HCT116 (cell line): ENCODE results near the gene COPS2. TPM values are rescaled to one million over a fixed set of nuclear protein-coding genes. Genes with fewer than 3 reads are reported as not detected.

ENCODE experiments used
- ATAC-seq: fragments of 200-7000 bp; cut with Tn5 transposase; 2 replicates; pipeline ENCODE4 v1.9.1; 2020; ENCODE audit warnings: mild to moderate bottlenecking, moderate library complexity
- BruUV-seq: library from RNA; stranded (reverse); fragments of 400-500 nt; replicated peaks from 2 replicates; lab custom pipeline; 2021; lab: Mats Ljungman, UMichigan
- CTCF ChIA-PET: fragments of 300-600 bp; sonication (Branson Sonifier 250); formaldehyde crosslinking; loops from one replicate; lab custom pipeline; 2021; ENCODE audit warnings: antibody characterized with exemption; lab: Charles Lee
- POLR2A ChIA-PET: fragments of 300-600, 350-600 bp; sonication (Branson Sonifier 250); formaldehyde crosslinking; loops from one replicate; lab custom pipeline; 2021; ENCODE audit warnings: antibody characterized with exemption; lab: Charles Lee
- RAD21 ChIA-PET, 2 experiments: fragments of 300-600 bp; sonication (Branson Sonifier 250); formaldehyde crosslinking; loops; one replicate each; lab custom pipeline; 2023; ENCODE audit warnings: low total read pairs in 2 of 2; ENCODE audit not compliant: uncharacterized antibody in 2 of 2, unreplicated experiment in 2 of 2, low non-redundant PET in 1 of 2; lab: Charles Lee
- DNase-seq: peaks from one replicate; pipeline ENCODE4 v3.0.0-alpha.2; 2010; ENCODE audit warnings: low read depth, low spot score
- H2AFZ ChIP-seq: fragments of 200-600 bp; shearing (Covaris generic), sonication (generic); 2 replicates; pipeline ENCODE4 v1.6.1; 2017; ENCODE audit warnings: low read depth, mixed run types, mixed read lengths, antibody characterized with exemption, low read length; ENCODE audit not compliant: poor library complexity, severe bottlenecking
- H3K27ac ChIP-seq: 2 replicates; pipeline ENCODE4 v1.5.1; 2012; ENCODE audit warnings: low read depth, low read length
- H3K27me3 ChIP-seq: fragments of 200-600 bp; sonication (generic); 2 replicates; pipeline ENCODE4 v1.6.1; 2016; ENCODE audit warnings: mixed run types, low read length, mixed read lengths; ENCODE audit not compliant: insufficient read depth
- H3K36me3 ChIP-seq, 2 experiments: fragments of 200-500 bp in 1 of 2; fragments of 200-600 bp in 1 of 2; sonication (Bioruptor generic) in 1 of 2; sonication (generic) in 1 of 2; 2 replicates each; pipeline versions ENCODE4 v1.5.1 to v1.6.1; 2014 to 2016; ENCODE audit warnings: low read length in 2 of 2, inconsistent platforms in 1 of 2, mixed read lengths in 1 of 2, mixed run types in 1 of 2; ENCODE audit not compliant: insufficient read depth in 2 of 2, control insufficient read depth in 1 of 2
- H3K4me1 ChIP-seq, 2 experiments: fragments of 200-600 bp in 1 of 2; sonication (generic) in 1 of 2; 2 replicates each; pipeline versions ENCODE4 v1.5.1 to v1.6.1; 2012 to 2017; ENCODE audit warnings: low read length in 2 of 2, inconsistent platforms in 1 of 2, mild to moderate bottlenecking in 1 of 2, mixed read lengths in 1 of 2, mixed run types in 1 of 2, moderate library complexity in 1 of 2; ENCODE audit not compliant: insufficient read depth in 2 of 2, control insufficient read depth in 1 of 2
- H3K4me2 ChIP-seq: fragments of 200-600 bp; sonication (generic); 2 replicates; pipeline ENCODE4 v1.6.1; 2017; ENCODE audit warnings: mixed run types, low read length, mixed read lengths
- H3K4me3 ChIP-seq, 2 experiments: fragments of 200-600 bp in 1 of 2; sonication (generic) in 1 of 2; replicated peaks in 1 of 2; 2 replicates each; pipeline ENCODE4 v1.5.1; 2011 to 2016; ENCODE audit warnings: low read length in 2 of 2, control low read depth in 1 of 2, low read depth in 1 of 2, mild to moderate bottlenecking in 1 of 2, mixed read lengths in 1 of 2, mixed run types in 1 of 2
- H3K79me2 ChIP-seq: fragments of 200-600 bp; sonication (generic); 2 replicates; pipeline ENCODE4 v1.6.1; 2017; ENCODE audit warnings: mild to moderate bottlenecking, mixed run types, low read length, moderate library complexity, mixed read lengths; ENCODE audit not compliant: insufficient read depth
- H3K9ac ChIP-seq: fragments of 200-600 bp; sonication (generic); 2 replicates; pipeline ENCODE4 v1.6.1; 2016; ENCODE audit warnings: low read length, mixed read lengths
- H3K9me2 ChIP-seq: fragments of 200-600 bp; sonication (generic), shearing (Covaris generic); 2 replicates; pipeline ENCODE4 v1.6.1; 2017; ENCODE audit warnings: mixed run types, mild to moderate bottlenecking, moderate library complexity; ENCODE audit not compliant: insufficient read depth
- H3K9me3 ChIP-seq, 2 experiments: fragments of 200-500 bp in 1 of 2; fragments of 200-600 bp in 1 of 2; sonication (Bioruptor generic) in 1 of 2; sonication (generic) in 1 of 2; 2 replicates each; pipeline ENCODE4 v1.6.1; 2014 to 2017; ENCODE audit warnings: low read length in 2 of 2, mixed read lengths in 2 of 2, inconsistent platforms in 1 of 2, low read depth in 1 of 2, mild to moderate bottlenecking in 1 of 2, mixed run types in 1 of 2, moderate library complexity in 1 of 2; ENCODE audit not compliant: control insufficient read depth in 1 of 2, insufficient read depth in 1 of 2
- H4K20me1 ChIP-seq: fragments of 200-600 bp; sonication (generic), shearing (Covaris generic); 2 replicates; pipeline ENCODE4 v1.6.1; 2017; ENCODE audit warnings: mixed run types, mild to moderate bottlenecking, moderate library complexity; ENCODE audit not compliant: insufficient read depth
- EGR1 ChIP-seq: IDR thresholded peaks from 2 replicates; pipeline ENCODE4 v1.6.1; 2012; ENCODE audit warnings: low read depth
- EZH2 ChIP-seq: fragments of 200-600 bp; sonication (generic); IDR thresholded peaks from 2 replicates; pipeline ENCODE4 v1.6.1; 2017; ENCODE audit warnings: antibody characterized with exemption, mixed run types
- FOSL1 ChIP-seq: IDR thresholded peaks from 2 replicates; pipeline ENCODE4 v1.6.1; 2012; ENCODE audit warnings: low read depth
- JUND ChIP-seq: IDR thresholded peaks from 2 replicates; pipeline ENCODE4 v1.6.1; 2012
- POLR2AphosphoS5 ChIP-seq: IDR thresholded peaks from 2 replicates; pipeline ENCODE4 v1.6.1; 2011; ENCODE audit warnings: mild to moderate bottlenecking, low read depth, low read length, moderate library complexity
- SP1 ChIP-seq: IDR thresholded peaks from 2 replicates; pipeline ENCODE4 v1.6.1; 2012; ENCODE audit warnings: low read depth
- YY1 ChIP-seq: IDR thresholded peaks from 2 replicates; pipeline ENCODE4 v1.6.1; 2011; ENCODE audit warnings: low read length, low read depth, moderate library complexity, mild to moderate bottlenecking; ENCODE audit not compliant: insufficient replicate concordance; ENCODE audit errors: extremely low read depth
- ZFX ChIP-seq: fragments of 450-650 bp; IDR thresholded peaks from 2 replicates; pipeline ENCODE4 v1.6.1; 2017
- ZNF274 ChIP-seq: fragments of 200-500 bp; sonication (Bioruptor generic); IDR thresholded peaks from 2 replicates; pipeline ENCODE4 v1.6.1; 2014; ENCODE audit warnings: mild to moderate bottlenecking, low read depth, low read length, inconsistent platforms
- intact Hi-C: fragments of 100-400 bp; cut with micrococcal nuclease; formaldehyde crosslinking; loops from 2 replicates; pipeline ENCODE4 v1.10.0; 2022
- total RNA-seq: library from RNA; stranded (reverse); gene quantifications from one replicate; pipeline ENCODE4 v1.2.1, GENCODE V29; 2021; ENCODE audit not compliant: unreplicated experiment
- TF ChIP-seq, protein P1 (sequence below): IDR thresholded peaks from 2 replicates; pipeline ENCODE4 v1.6.1; 2011; ENCODE audit warnings: mild to moderate bottlenecking, low read length, moderate library complexity; ENCODE audit not compliant: insufficient replicate concordance; ENCODE audit errors: extremely low read depth
- TF ChIP-seq, protein P2 (sequence below): IDR thresholded peaks from 2 replicates; pipeline ENCODE4 v1.6.1; 2012

COPS2 gene
- total RNA-seq, 1 experiment from 2014 or later: 93.6 TPM

DNA sequence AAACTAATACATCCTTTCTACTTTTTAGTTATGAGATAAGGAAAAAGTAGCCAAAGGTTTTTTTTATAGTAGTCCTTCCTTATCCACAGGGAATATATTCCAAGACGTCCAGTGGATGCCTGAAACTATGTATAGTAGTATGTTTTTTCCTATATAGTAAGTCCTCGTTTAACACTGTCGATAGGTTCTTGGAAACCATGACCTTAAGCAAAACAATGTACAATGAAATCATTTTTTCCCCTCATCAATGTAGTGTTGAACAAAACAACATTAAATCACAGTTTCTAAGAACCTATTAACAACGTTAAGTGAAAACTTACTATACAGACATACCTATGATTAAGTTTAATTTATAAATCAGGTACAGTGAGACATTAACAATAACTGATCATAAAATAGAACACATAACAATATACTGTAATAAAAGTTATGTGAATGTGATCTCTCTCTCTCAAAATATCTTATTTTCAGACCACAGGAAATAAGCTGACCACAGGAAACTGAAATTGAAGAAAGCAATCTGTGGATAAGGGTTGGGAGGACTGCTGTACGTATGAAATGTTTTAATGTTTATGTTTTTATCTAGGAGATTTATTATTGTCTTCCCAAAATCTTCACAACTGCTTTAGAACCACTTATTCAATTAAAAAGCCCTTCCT, 20.6 kb downstream of the COPS2 start (continued):
- TF ChIP-seq POLR2AphosphoS5 (no peak), FOSL1 (no peak)

DNA sequence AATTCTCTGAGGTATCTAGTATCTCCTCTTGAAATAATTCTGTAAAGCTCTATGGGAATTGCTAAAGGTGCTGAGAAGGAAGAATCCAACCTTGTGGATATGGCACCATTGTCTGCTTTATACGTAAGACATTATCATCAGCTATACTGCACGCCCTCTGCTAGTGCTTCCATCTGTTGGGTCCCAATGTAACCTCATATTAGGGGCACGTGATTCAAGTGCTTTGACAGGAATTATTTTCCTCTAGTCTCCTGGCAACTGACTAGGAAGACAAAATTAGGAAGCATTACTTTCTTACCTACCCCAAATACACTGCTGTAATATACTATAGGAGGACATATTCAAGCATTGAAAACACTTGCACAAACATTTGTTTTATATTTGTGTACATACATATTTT, 24.0 kb downstream of the COPS2 start:
- H3K79me2 ChIP-seq: 0 out of 2 replicates have a peak, but pooled peaks cover 6% of the 10 kb centered on the region
- no TSS peak for BruUV-seq

DNA sequence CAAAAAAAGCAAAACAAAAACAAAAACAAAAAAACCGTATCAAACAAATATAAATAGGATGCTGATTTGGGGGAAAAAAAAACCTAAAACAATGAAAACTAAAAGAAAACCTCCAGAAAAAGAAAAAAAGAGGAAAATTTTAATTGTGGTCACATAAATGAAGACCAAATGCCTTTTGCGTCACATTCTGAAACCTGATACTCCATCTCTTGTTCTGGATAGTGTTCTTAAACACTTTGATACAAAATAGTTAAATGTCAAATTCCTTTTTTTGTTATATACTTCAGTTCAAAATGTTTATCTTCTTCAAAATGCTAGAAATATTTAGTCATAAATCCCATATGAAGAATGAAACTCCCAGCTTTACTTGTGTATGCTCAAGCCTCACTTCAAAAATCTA, 31.0 kb downstream of the COPS2 start:
- no peak for DNase-seq
- Histone ChIP-seq H2AFZ (no peak overlapping the region), H3K9me2 (no peaks in the 10 kb centered on the region), H3K4me1 (no peaks in the 10 kb centered on the region), H3K27ac (no peak overlapping the region), H3K79me2 (no peaks in the 10 kb centered on the region), H4K20me1 (no peaks in the 10 kb centered on the region), H3K4me3 (no peak overlapping the region), H3K4me2 (no peak overlapping the region), H3K9ac (no peak overlapping the region), H3K27me3 (no peaks in the 10 kb centered on the region), H3K36me3 (peaks cover 18 to 21% of the 10 kb centered on the region in 2 experiments), H3K9me3 (no peaks in the 10 kb centered on the region)
- no peak for TF ChIP-seq POLR2AphosphoS5
- no peak for TF ChIP-seq JUND
- TF ChIP-seq FOSL1: no peak
- no peak for TF ChIP-seq ZFX
- TF ChIP-seq, protein P1, sequence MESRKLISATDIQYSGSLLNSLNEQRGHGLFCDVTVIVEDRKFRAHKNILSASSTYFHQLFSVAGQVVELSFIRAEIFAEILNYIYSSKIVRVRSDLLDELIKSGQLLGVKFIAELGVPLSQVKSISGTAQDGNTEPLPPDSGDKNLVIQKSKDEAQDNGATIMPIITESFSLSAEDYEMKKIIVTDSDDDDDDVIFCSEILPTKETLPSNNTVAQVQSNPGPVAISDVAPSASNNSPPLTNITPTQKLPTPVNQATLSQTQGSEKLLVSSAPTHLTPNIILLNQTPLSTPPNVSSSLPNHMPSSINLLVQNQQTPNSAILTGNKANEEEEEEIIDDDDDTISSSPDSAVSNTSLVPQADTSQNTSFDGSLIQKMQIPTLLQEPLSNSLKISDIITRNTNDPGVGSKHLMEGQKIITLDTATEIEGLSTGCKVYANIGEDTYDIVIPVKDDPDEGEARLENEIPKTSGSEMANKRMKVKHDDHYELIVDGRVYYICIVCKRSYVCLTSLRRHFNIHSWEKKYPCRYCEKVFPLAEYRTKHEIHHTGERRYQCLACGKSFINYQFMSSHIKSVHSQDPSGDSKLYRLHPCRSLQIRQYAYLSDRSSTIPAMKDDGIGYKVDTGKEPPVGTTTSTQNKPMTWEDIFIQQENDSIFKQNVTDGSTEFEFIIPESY: no peak
- TF ChIP-seq EGR1: no peak
- no peak for TF ChIP-seq ZNF274
- TF ChIP-seq SP1: no peak
- no peak for TF ChIP-seq EZH2
- ChIA-PET CTCF (interaction anchor here (0.8 kb wide), 1 partner anchor 21 kb away, joined by 3 read pairs; no protein-coding TSS in a partner anchor), RAD21 (no interaction called here), POLR2A (no interaction called here)
- BruUV-seq: no TSS peak
- intact Hi-C loops: no loop called here
- ATAC-seq: no peak

More for the DNA sequence above, 24.0 kb downstream of the COPS2 start:
- H3K9me3 ChIP-seq: no peaks in the 10 kb centered on the region
- DNase-seq (no peak), ATAC-seq (no peak)
- H3K9ac ChIP-seq: no peak overlapping the region
- peaks cover 55 to 62% of the 10 kb centered on the region in 2 experiments for H3K36me3 ChIP-seq
- no peak overlapping the region for H3K4me3 ChIP-seq
- intact Hi-C loops: no loop called here
- no peaks in the 10 kb centered on the region for H3K4me1 ChIP-seq
- no peaks in the 10 kb centered on the region for H3K9me2 ChIP-seq
- H3K27me3 ChIP-seq: no peaks in the 10 kb centered on the region
- H3K27ac ChIP-seq: no peak overlapping the region
- TF ChIP-seq, protein P2, sequence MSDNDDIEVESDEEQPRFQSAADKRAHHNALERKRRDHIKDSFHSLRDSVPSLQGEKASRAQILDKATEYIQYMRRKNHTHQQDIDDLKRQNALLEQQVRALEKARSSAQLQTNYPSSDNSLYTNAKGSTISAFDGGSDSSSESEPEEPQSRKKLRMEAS: no peak
- TF ChIP-seq ZNF274 (no peak), YY1 (no peak), EGR1 (no peak), EZH2 (no peak)
- TF ChIP-seq, all 23 proteins: peak for 0
- Histone ChIP-seq H4K20me1 (no peaks in the 10 kb centered on the region), H3K4me2 (no peak overlapping the region), H2AFZ (no peak overlapping the region)
- ChIA-PET POLR2A (no interaction called here), CTCF (no interaction called here), RAD21 (no interaction called here)
